Subcutaneous adipose tissue (tissue), 4 donors: Measurements from ENCODE around the gene TOB1. TPM values are rescaled to one million over a fixed set of nuclear protein-coding genes. Genes with fewer than 3 reads are reported as not detected.

ENCODE experiments used
- total RNA-seq, 4 donors: library from RNA; depleted of rRNA; stranded (reverse); fragments of >200 nt; gene quantifications; one replicate each; pipeline ENCODE4 v1.1.0, GENCODE V29; 2016
- TF ChIP-seq, protein P1 (sequence below): fragments of 450-650 bp; IDR thresholded peaks from one replicate; pipeline ENCODE4 v1.5.1; 2016; ENCODE audit warnings: low read depth, mild to moderate bottlenecking, control low read depth, antibody characterized with exemption, moderate library complexity

Gene TOB1
- total RNA-seq, 4 donors from 2014 or later, result 19.5 to 67.2 (median 24.5) TPM

DNA sequence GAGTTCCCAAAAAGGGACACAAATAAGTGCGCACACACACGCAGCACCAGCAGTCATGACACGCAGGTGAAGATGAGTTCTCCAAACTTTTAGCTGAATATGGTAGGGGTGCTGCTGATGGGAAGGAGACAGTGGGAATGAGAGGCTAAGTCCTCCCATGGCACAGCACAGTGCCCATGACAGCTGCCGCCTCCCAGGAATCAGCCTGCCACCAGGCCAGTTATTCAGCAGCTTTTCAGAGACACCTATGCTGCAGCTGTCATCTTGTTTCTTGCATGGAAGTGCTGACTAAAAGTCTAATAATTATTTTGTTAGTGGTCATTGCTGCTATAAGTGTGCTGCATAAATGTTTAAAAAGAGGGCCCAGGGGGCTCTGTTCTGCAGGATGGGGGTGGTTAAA, 18.6 kb downstream of the TOB1 start:
- TF ChIP-seq, protein P1, sequence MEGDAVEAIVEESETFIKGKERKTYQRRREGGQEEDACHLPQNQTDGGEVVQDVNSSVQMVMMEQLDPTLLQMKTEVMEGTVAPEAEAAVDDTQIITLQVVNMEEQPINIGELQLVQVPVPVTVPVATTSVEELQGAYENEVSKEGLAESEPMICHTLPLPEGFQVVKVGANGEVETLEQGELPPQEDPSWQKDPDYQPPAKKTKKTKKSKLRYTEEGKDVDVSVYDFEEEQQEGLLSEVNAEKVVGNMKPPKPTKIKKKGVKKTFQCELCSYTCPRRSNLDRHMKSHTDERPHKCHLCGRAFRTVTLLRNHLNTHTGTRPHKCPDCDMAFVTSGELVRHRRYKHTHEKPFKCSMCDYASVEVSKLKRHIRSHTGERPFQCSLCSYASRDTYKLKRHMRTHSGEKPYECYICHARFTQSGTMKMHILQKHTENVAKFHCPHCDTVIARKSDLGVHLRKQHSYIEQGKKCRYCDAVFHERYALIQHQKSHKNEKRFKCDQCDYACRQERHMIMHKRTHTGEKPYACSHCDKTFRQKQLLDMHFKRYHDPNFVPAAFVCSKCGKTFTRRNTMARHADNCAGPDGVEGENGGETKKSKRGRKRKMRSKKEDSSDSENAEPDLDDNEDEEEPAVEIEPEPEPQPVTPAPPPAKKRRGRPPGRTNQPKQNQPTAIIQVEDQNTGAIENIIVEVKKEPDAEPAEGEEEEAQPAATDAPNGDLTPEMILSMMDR, result no peak

DNA sequence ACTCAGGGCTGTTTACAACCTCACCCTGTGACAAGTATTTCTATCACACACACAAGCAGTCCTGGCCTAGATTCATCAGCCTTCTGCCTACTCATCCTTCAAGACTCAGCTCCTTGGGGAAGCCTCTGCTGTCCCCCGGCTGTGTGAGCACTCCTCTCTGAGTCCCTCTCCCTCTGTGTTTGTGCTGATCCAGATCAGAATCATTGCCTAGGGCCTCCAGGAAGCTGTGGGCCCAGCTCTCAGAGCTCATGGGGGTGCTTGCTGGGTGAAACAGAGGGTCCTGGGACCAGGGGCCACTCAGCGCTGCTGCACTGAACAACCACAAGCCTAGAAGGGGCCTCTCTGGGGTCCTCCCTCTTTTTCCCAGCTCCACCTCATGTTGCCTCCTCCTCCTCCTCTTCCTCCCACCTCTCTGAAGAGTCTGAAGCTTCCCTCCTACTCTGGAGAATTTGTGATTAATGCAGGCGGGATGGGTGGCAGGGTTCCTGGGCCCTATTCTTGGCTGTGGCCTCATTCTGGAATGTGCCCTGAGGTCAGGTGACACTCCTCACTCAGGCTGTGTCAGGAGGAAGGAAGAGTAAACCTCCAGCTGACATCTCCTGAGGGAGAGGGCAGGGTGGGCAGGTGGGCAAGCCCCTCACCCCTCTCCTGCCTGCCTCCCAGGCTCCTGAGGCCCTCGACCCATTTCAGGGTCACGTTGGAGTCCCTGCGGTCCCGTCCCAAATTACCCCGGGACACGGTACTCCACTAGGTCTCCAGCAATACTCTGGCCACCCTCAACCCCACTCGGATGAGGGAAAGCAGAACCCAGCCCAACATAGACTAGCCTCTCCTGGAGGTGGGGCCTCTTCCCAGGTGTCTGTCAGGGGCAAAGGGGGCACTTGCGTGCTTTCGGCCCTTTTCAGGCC, 20.7 kb downstream of the TOB1 start:
- TF ChIP-seq, protein P1, result no peak

DNA sequence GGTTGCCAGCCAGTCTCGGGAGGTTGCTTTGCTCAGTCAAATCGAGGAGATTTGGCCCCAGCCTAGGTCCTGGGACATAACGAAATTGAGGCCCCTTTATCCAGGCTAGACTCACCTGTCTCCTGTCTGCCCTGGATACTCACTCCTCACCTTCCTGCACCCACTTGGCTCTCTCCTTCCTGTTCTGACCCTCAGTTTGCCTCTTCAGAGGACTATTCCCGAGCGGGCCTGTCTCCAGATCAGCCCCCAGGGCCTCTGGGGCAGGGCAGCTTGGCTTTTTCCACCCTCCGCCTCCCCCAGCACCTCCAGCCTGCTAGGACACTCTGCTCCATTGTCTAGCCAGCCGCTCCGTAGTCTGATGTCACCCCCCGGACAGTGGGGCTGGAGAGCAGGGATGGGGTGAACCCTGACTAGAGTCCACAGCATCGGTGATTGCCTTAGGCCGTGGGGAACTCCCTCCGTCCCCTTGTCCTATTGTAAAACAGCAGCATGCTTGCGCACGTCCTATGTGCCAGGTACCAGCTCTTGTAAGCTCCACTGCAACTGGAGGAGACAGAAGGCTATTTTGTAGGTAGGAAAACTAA, 21.9 kb downstream of the TOB1 start:
- TF ChIP-seq, protein P1, result no peak

DNA sequence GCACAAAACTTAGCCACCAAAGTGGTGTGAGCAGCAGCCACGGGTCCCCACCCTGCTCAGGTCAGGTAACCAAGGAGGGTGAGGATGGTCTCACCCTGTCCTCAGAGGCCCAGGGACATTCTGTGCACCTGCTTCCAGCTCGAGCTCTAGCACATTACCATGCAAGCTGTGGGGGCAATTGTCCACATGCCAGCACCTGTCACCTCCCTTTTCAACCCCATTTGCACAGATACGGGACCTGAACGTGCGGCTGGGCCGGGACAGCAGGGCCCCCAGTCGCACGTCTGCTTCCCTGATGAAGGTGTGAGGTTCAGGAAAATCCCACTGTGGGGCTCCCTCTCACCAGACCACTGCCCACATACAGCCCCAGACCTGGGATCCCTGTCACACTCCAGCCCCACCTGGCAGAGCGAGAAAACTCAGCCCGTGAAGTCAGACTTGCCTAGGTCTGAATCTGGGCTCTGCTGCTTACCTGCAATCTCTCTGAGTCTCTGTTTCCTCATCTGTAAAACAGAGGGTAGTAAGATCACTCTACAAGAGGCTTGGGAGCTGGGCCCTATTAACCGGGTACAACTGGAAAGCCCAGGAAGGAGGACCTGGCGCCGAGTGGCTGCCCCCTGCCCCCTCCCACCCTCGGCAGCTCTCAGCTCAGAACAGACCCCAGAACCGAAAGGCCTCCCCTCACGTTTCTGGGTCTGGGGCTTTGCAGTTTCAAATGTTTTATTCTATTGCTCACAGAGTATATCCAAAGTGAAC, 22.8 kb downstream of the TOB1 start:
- TF ChIP-seq, protein P1, result no peak

DNA sequence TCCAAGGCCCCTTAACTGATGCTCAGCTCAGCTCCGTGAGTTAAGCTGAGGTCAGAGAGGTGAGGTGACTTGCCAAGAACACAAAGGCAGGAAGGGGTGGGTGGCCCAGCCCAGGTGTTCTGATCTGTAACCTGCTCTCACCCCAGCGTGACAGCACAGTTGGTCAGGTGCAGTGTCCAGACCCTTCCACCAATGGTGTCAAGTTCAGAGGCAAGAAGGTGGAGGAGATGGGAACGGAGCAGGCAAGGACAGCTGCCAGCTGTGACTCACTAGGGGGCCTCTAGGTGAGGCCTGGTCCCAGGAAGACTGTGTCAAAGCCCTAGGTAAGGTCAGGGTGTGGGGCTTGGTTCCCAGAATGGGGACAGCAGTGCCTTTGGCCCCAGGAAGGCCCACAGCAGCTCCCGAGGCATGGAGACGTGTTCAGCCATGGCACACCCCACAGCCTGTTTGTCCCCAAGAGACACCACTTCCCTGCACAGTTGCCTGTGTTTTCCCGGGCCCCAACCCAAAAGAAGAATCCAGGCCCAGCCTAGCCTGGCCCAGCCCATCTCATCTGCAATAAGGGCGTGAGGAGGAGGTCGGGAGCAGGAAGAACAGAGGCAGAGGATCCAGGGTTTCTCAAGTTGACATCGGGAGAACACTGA, 23.5 kb downstream of the TOB1 start:
- TF ChIP-seq, protein P1, result no peak

DNA sequence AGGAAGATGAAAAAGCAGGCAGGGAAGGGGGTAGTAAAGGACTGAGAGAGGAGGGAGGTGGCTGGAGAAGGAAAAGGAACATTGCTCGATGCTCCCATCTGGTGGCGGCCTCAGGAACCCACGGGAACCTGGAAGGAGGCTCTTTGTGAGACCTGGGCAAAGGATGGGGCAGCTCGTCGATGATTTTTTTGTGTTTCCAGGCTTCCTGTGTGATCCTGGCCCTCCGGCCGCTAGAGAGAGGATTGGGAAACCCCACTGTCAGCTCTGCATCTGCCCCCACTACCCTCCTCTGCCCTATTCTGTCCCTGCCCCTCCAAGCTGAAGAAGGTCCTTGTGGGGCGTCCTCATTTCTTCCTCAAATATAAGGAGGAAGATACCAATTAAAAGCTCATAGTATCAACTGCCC, 24.2 kb downstream of the TOB1 start:
- TF ChIP-seq, protein P1, result no peak
